Esophagus squamous epithelium (tissue), 4 donors: Measurements from ENCODE around the gene PCDH9.

Experiments used
- POLR2A ChIP-seq, 4 donors: fragments of 450-650 bp; IDR thresholded peaks; one replicate each; pipeline ENCODE4 v1.6.1; 2017; ENCODE audit warnings: antibody characterized with exemption in 4 of 4, mild to moderate bottlenecking in 4 of 4, moderate library complexity in 3 of 4
- TF ChIP-seq, protein P1 (sequence below), 6 experiments: fragments of 450-650 bp in 4 of 6; fragments of 200-600 bp in 2 of 6; sonication (generic) in 2 of 6; IDR thresholded peaks; one replicate each; pipeline ENCODE4 v1.5.1; 2016 to 2019; ENCODE audit warnings: antibody characterized with exemption in 6 of 6, mild to moderate bottlenecking in 4 of 6, moderate library complexity in 4 of 6

DNA sequence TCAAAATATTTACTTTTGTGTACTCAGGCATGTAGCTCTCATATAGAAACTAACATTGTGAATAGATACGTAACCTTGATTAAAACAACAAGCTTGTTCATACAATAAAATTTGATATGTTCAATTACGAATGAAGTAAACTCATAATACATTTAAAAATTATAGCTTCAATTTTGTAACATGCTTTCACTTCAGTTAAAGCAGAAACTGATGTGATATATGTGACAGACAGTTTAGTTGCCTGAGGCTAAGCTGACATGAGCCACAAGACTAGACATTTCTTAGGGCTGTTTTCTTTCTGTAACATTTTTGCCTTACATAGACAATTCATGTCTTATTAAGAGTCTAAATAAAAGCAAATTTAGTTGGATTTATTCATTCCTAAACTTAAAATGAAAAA, 526.0 kb downstream of the PCDH9 start:
- no peak for TF ChIP-seq POLR2A (IDR thresholded peaks at IDR 0.05)
- TF ChIP-seq, protein P1, sequence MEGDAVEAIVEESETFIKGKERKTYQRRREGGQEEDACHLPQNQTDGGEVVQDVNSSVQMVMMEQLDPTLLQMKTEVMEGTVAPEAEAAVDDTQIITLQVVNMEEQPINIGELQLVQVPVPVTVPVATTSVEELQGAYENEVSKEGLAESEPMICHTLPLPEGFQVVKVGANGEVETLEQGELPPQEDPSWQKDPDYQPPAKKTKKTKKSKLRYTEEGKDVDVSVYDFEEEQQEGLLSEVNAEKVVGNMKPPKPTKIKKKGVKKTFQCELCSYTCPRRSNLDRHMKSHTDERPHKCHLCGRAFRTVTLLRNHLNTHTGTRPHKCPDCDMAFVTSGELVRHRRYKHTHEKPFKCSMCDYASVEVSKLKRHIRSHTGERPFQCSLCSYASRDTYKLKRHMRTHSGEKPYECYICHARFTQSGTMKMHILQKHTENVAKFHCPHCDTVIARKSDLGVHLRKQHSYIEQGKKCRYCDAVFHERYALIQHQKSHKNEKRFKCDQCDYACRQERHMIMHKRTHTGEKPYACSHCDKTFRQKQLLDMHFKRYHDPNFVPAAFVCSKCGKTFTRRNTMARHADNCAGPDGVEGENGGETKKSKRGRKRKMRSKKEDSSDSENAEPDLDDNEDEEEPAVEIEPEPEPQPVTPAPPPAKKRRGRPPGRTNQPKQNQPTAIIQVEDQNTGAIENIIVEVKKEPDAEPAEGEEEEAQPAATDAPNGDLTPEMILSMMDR (IDR thresholded peaks at IDR 0.05): no peak
